ENCODE measurements around the gene KIAA1217.
"Not testable (repeated sequence)": the region's sequence is repeated elsewhere in the genome, so short reads cannot be mapped to it uniquely, and the experiment has no call there.

KIAA1217 gene

GRCh38 chr10:24427678-24428409 is 218.9 kb downstream of the KIAA1217 start:
- Mint-ChIP-seq H3K9me3 (no peaks in the 10 kb centered on the region), H3K4me1 (no peaks in the 10 kb centered on the region), H3K27ac (no peak overlapping the region), H3K4me3 (no peak overlapping the region), H3K36me3 (no peaks in the 10 kb centered on the region)
- no peak for DNase-seq (ENCODE audit: low spot score in 2 of 2)
- ATAC-seq, result no peak

GRCh38 chr10:24428410-24428782 is 219.5 kb downstream of the KIAA1217 start:
- H3K27ac Mint-ChIP-seq, result no peak overlapping the region
- H3K9me3 Mint-ChIP-seq, result no peaks in the 10 kb centered on the region
- no peak for ATAC-seq
- H3K36me3 Mint-ChIP-seq, result no peaks in the 10 kb centered on the region
- no peak for DNase-seq (ENCODE audit: low spot score in 2 of 2)
- H3K4me1 Mint-ChIP-seq, result no peaks in the 10 kb centered on the region
- H3K4me3 Mint-ChIP-seq, result no peak overlapping the region

GRCh38 chr10:24430591-24430990 is 221.7 kb downstream of the KIAA1217 start:
- Mint-ChIP-seq H3K36me3 (no peaks in the 10 kb centered on the region), H3K9me3 (no peaks in the 10 kb centered on the region), H3K27ac (no peak overlapping the region), H3K4me1 (no peaks in the 10 kb centered on the region), H3K4me3 (no peak overlapping the region)
- DNase-seq (ENCODE audit: low spot score in 2 of 2), result no peak
- ATAC-seq, result no peak

- DNase-seq (ENCODE audit: low spot score in 2 of 2) (no peak), ATAC-seq (no peak)
- Mint-ChIP-seq H3K27ac (no peak overlapping the region), H3K4me3 (no peak overlapping the region), H3K9me3 (no peaks in the 10 kb centered on the region), H3K36me3 (no peaks in the 10 kb centered on the region), H3K4me1 (no peaks in the 10 kb centered on the region)
Observed at GRCh38 chr10:24432478-24433416, 223.8 kb downstream of the KIAA1217 start.

GRCh38 chr10:24433705-24434104 is 224.8 kb downstream of the KIAA1217 start:
- Mint-ChIP-seq H3K4me3 (no peak overlapping the region), H3K36me3 (no peaks in the 10 kb centered on the region), H3K27ac (no peak overlapping the region), H3K9me3 (no peaks in the 10 kb centered on the region), H3K4me1 (no peaks in the 10 kb centered on the region)
- DNase-seq (ENCODE audit: low spot score in 2 of 2), result no peak
- ATAC-seq, result no peak

- ATAC-seq, result no peak
- H3K36me3 Mint-ChIP-seq, result no peaks in the 10 kb centered on the region
Observed at GRCh38 chr10:24434961-24435360, 226.0 kb downstream of the KIAA1217 start.

GRCh38 chr10:24435374-24435773 is 226.4 kb downstream of the KIAA1217 start:
- ATAC-seq (no peak), DNase-seq (ENCODE audit: low spot score in 2 of 2) (no peak)
- Mint-ChIP-seq H3K27ac (no peak overlapping the region), H3K9me3 (no peaks in the 10 kb centered on the region), H3K36me3 (no peaks in the 10 kb centered on the region), H3K4me3 (no peak overlapping the region), H3K4me1 (no peaks in the 10 kb centered on the region)

More at GRCh38 chr10:24434961-24435360, 226.0 kb downstream of the KIAA1217 start:
- H3K4me3 Mint-ChIP-seq, result no peak overlapping the region
- DNase-seq (ENCODE audit: low spot score in 2 of 2), result no peak
- H3K27ac Mint-ChIP-seq, result no peak overlapping the region
- no peaks in the 10 kb centered on the region for H3K4me1 Mint-ChIP-seq
- H3K9me3 Mint-ChIP-seq, result no peaks in the 10 kb centered on the region

- no peak overlapping the region for H3K4me3 Mint-ChIP-seq
- H3K36me3 Mint-ChIP-seq, result no peaks in the 10 kb centered on the region
- H3K9me3 Mint-ChIP-seq, result no peaks in the 10 kb centered on the region
- no peak overlapping the region for H3K27ac Mint-ChIP-seq
- H3K4me1 Mint-ChIP-seq, result no peaks in the 10 kb centered on the region
- DNase-seq (ENCODE audit: low spot score in 2 of 2), result no peak
- ATAC-seq, result no peak
Observed at GRCh38 chr10:24437302-24437701, 228.4 kb downstream of the KIAA1217 start.

GRCh38 chr10:24438800-24439199 is 229.9 kb downstream of the KIAA1217 start:
- H3K9me3 Mint-ChIP-seq, result no peaks in the 10 kb centered on the region
- no peaks in the 10 kb centered on the region for H3K4me1 Mint-ChIP-seq
- no peak overlapping the region for H3K27ac Mint-ChIP-seq
- DNase-seq (ENCODE audit: low spot score in 2 of 2), result no peak
- H3K4me3 Mint-ChIP-seq, result no peak overlapping the region
- ATAC-seq, result no peak
- H3K36me3 Mint-ChIP-seq, result no peaks in the 10 kb centered on the region

- DNase-seq (ENCODE audit: low spot score in 2 of 2) (no peak), ATAC-seq (no peak)
- H3K4me3 Mint-ChIP-seq, result no peak overlapping the region
- H3K36me3 Mint-ChIP-seq, result no peaks in the 10 kb centered on the region
- no peak overlapping the region for H3K27ac Mint-ChIP-seq
- H3K9me3 Mint-ChIP-seq, result no peaks in the 10 kb centered on the region
- no peaks in the 10 kb centered on the region for H3K4me1 Mint-ChIP-seq
Observed at GRCh38 chr10:24439935-24440334, 231.0 kb downstream of the KIAA1217 start.

- Mint-ChIP-seq H3K4me3 (no peak overlapping the region), H3K36me3 (no peaks in the 10 kb centered on the region), H3K4me1 (no peaks in the 10 kb centered on the region), H3K27ac (no peak overlapping the region), H3K9me3 (no peaks in the 10 kb centered on the region)
- ATAC-seq (no peak), DNase-seq (ENCODE audit: low spot score in 2 of 2) (no peak)
Observed at GRCh38 chr10:24440817-24441797, 232.2 kb downstream of the KIAA1217 start.

GRCh38 chr10:24442234-24442633 is 233.3 kb downstream of the KIAA1217 start:
- ATAC-seq (no peak), DNase-seq (ENCODE audit: low spot score in 2 of 2) (no peak)

GRCh38 chr10:24442641-24443174 is 233.8 kb downstream of the KIAA1217 start:
- not testable (repeated sequence) for DNase-seq (ENCODE audit: low spot score in 2 of 2)

More at GRCh38 chr10:24442234-24442633, 233.3 kb downstream of the KIAA1217 start:
- Mint-ChIP-seq H3K4me1 (no peaks in the 10 kb centered on the region), H3K9me3 (no peaks in the 10 kb centered on the region), H3K36me3 (no peaks in the 10 kb centered on the region), H3K4me3 (no peak overlapping the region), H3K27ac (no peak overlapping the region)

GRCh38 chr10:24444337-24444736 is 235.4 kb downstream of the KIAA1217 start:
- Mint-ChIP-seq H3K27ac (no peak overlapping the region), H3K4me1 (no peaks in the 10 kb centered on the region), H3K9me3 (no peaks in the 10 kb centered on the region), H3K4me3 (no peak overlapping the region), H3K36me3 (no peaks in the 10 kb centered on the region)
- ATAC-seq (peak; percentile 80), DNase-seq (ENCODE audit: low spot score in 2 of 2) (no peak)

More at GRCh38 chr10:24442641-24443174, 233.8 kb downstream of the KIAA1217 start:
- H3K36me3 Mint-ChIP-seq, H3K4me3 Mint-ChIP-seq, H3K9me3 Mint-ChIP-seq, H3K4me1 Mint-ChIP-seq, ATAC-seq, H3K27ac Mint-ChIP-seq: not testable (repeated sequence)

- not testable (repeated sequence) for H3K4me3 Mint-ChIP-seq
Observed at GRCh38 chr10:24445958-24446357, 237.0 kb downstream of the KIAA1217 start.

More at GRCh38 chr10:24445958-24446357, 237.0 kb downstream of the KIAA1217 start:
- H3K9me3 Mint-ChIP-seq; H3K36me3 Mint-ChIP-seq; DNase-seq (ENCODE audit: low spot score in 2 of 2); ATAC-seq; H3K27ac Mint-ChIP-seq; H3K4me1 Mint-ChIP-seq: not testable (repeated sequence)
